ENCODE data around the gene SLC51A.
"Not testable (repeated sequence)": the region's sequence is repeated elsewhere in the genome, so short reads cannot be mapped to it uniquely, and the experiment has no call there.

The SLC51A gene

DNA sequence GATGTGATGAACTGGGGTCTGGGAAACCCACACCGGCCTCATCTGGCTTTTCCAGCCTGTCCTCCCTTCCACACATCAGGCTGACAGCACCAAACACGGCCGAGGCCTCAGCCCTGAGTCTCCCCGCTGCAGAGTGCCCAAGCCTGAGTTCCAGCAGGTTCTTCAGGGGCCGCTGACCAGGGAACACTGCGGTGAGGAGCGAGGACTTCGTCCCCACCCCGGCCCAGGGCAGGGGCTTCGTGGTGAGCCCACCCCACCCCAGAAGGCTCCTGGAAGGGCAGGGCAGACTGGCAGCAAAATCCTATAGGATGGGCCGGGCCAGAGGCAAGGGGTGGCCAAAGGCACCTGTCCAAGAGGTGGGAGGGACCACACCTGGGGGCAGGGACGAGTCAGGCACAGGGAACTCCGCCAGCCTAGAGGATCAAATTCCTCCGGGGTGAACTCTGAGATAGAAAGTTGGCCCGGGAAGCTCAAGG lies at the start of gene SLC51A:
SLC51A (plus strand) TSS at position 446 of the 476 bp plus-strand sequence. CDS start 179 bp downstream, outside the sequence.
- no peak for DNase-seq (ENCODE audit: low spot score)

DNA sequence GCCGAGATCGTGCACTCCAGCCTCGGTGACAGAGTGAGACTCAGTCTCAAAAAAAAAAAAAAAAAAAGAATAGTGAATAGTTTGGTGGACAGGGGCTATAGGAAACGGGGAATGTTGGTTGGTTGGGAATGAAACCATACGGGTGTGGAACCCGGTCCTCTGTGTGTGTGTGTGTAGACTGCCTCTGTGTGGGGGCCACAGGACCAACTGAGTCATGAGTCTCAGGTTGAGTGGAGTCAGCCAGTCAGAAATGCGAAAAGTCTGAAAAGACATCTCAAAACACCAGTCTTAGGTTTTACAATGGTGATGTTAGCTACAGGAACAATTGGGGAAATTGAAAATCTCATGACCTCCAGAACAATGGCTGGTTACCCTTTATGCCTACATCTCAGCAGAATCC lies 49.6 kb upstream of the SLC51A start:
- DNase-seq (ENCODE audit: low spot score) = no peak

DNA sequence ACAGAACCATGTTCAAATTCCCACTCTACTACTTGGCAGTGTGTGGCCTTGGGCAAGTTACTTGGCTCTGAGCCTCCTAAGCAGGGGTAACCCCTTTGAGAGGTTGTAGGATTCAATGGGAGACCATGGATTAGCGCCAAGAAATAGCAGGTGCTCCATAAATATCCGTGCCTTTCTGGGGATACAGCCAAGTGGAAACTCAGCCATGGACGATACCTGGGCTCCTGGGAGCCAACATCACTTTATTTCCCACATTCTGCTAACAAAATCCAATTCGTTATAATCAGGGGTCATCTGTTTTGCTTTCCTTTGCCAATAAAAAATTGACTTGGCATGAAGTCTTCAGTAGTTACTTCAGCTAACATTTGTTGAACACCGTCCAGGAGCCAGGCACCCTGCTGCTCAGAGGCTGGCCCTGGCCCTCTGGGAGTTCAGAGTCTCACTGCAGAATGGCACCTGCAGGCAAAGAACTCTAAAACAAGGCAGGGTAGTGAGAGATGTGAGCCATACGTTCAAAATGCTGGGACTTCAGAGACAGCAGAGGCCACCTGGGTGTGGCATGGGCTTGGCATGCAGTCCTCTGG lies 47.4 kb upstream of the SLC51A start:
- DNase-seq (ENCODE audit: low spot score) = no peak

DNA sequence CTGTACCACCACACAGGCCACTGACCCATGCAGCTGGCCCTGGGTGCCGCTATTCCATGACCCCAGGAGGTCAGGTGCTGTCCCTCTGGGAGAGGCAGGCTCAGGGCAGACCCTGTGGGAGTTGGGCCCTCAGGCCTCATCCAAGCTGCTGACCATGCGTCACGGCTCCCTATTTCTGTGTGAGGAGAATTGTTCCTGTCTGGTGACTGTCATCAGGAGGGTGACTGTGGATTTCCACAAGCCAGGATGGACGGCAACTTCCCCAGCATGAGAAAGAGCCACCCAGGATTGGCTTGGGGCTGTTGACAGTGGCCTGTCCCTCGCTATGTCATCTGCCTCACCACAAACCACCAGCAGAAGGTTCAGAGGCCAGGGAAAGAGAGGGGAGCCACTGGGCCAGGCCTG lies 46.5 kb upstream of the SLC51A start:
- DNase-seq (ENCODE audit: low spot score) = no peak

DNA sequence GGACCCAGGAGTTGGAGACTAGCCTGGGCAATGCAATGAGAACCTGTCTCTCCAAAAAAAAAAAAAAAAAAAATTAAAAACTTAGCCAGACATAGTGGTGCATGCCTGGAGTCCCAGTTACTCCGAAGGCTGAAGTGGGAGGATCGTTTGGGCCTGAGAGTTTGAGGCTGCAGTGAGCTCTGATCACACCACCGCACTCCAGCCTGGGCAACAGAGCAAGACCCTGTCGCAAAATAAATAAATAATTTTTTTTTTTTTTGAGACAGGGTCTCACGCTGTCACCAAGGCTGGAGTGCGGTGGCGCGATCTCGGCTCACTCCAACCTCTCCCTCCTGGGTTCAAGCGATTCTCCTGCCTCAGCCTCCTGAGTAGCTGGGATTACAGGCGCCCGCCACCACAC lies 46.0 kb upstream of the SLC51A start:
- not testable (repeated sequence) for DNase-seq (ENCODE audit: low spot score)

DNA sequence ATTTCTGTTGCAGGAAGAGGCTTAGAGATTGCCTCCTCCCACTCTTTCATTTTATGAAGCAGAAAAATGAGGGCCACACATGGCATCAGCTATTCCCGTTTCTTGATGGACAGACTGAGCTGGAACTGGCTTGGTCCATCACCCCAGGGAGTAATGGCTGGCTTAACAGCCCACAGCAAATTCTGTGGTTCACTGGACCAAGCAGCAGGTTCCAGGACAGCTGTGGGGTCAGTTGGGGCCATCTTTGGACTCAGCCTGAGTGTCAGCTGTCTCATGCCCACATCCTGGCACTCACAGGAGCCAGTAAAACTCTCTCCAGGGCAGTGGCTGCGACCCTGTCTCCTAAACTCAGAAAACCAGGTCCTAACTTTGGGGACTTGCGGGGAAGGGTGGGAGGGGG lies 41.7 kb upstream of the SLC51A start:
- no peak for DNase-seq (ENCODE audit: low spot score)

DNA sequence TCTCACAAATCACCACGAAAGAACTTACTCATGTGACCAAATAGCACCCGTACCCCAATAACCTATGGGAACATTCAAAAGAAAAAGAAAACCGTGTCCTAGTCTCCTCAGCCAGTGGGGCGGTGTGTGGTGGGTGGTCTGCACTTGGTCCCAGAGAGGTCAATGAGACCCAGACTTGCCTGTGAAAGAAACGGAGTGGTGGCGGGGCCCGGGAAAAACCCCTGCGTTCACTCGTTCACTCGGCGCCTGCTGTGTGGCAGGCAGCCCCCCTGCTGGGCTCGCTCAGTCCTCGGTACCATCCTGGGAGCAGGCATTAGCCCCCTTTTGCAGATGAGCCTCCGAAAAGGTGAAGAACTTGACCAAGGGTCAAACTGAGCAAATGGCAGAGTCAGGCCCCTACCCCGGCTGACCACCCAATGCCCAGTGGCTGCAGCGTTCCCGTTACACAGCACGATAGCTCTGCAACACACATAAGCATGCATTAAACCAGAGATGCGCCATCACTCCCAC lies 41.2 kb upstream of the SLC51A start:
- no peak for DNase-seq (ENCODE audit: low spot score)

DNA sequence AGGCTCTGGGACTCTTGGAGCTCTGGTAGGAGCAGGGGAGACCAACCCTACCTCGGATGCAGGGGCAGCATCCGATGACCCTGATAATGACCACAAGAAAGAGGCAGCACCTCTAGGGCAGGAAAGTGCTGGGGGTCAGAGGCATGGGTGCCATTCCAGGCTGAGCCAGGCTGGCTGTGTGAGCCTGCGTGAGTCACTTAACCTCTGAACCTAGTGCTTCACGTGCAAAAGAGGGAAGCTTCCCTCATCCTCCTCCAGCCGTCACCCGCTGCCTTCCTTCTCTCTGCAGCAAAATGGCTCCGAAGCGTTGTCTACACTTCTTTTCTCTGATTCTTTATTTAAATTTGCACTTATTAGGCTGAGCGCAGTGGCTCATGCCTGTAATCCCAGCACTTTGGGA lies 40.6 kb upstream of the SLC51A start:
- no peak for DNase-seq (ENCODE audit: low spot score)

DNA sequence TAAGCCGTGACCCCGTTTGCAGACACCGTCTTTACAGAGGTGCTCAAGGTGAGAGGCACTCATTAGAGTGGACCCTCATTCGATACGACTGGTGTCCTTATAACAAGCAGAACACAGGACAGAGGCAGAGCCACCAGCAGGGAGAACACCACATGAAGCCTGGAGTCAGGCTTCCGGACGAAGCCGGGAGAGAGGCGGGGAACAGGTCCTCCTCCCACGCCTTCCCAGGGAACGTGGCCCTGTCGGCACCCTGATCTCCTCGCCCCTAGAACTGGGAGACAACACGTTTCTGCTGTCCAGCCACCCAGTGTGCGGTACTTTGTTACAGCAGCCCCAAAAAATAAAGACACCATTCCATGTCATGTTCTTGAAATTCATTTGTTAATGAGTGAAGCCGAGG lies 38.8 kb upstream of the SLC51A start:
- no peak for DNase-seq (ENCODE audit: low spot score)

DNA sequence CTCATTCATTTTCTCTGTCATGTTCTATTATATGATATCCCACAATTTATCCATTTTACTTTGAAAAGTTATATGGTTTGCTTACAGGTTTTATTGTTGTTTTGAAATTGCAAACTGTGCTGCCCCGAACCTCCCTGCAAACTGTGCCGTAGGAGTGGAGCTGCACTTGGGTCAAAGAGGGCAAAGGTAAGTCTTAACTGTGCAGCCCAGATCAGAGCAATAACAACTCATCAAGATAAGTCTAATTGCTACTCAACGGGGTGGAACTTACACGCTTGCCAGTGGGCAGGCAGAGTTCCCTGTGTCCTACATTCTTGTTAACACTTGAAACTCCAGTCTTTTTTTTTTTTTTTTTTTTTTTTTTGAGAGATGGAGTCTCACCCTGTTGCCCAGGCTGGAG lies 38.4 kb upstream of the SLC51A start:
- no peak for DNase-seq (ENCODE audit: low spot score)

DNA sequence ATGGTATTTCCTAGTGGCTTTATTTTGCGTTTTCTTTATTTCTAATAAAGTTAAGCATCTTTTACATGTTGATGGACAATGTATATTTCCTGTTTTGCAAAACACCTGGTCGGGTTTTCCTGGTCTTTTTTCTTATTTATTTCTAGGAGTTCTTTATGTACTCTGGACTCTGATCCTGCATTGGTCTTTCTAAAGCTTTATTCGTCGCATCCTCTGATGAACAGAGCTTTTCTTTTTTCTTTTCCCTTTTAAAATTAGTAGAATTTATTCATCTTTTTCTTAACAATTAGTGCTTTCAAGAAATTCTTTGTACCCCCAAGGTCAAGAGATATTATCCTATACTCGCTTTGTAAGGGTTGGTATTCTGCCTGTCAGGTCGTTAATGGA lies 37.3 kb upstream of the SLC51A start:
- no peak for DNase-seq (ENCODE audit: low spot score)

DNA sequence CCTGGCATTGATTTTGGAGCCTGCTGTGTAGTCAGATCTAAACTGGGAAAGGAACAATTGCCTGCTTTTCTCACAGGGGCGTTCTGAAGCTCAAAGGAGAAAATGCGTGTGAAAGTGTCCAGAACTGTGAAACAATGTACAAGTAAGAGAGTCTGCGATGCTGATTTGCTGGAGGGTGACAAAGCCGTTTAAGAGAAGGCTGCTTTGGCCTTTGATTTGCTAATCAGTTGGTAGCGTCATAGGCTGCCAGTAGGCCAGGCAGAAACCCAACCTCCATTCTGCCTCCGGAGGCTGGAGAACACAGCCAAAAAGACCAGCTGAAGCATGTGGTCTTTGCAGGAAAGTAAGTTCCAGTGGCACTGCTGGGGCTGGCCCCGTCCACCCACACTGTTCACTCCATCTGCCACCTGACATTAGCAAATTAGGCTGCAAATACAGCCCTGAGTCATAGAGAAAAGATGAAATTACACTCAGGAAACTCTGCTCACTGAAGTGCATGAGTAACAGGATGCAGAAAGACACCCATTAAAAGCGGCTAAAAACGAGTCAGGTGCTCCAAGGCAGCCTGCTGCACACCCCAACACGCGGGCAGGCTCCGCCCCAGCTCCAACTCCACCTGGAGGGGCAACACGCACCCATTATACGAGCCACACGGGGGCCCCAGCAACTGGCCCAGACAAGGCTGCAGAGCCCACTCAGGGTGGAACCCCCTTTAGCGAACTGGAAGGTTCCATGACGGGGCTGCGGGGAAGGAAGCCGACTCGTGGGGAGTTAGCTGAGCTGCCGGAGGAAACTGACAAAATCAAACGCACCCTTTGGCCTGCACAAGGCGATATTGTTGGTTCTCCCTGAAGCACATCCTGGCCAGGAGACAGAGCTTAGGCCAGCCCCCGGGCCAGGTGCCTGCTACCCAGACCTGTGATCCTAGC lies 36.7 kb upstream of the SLC51A start:
- DNase-seq (ENCODE audit: low spot score) = peak; percentile 85

DNA sequence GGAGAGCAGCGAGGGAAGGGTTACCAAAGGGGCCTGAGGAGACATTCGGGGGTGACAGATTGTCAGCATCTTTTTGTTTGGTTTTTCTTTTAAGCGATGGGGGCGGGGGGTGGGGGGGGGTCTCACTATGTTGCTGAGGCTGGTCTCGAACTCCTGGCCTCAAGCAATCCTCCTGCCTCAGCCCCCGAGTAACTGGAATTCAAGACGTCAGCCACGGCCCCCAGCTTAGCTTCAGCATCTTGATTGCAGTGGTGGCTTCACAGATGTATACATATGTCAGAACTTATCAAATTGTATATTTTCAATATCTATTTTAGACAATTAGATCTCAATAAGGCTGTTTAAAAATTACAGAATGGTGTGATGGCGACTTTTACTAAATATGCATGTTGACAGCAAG lies 36.0 kb upstream of the SLC51A start:
- no peak for DNase-seq (ENCODE audit: low spot score)

DNA sequence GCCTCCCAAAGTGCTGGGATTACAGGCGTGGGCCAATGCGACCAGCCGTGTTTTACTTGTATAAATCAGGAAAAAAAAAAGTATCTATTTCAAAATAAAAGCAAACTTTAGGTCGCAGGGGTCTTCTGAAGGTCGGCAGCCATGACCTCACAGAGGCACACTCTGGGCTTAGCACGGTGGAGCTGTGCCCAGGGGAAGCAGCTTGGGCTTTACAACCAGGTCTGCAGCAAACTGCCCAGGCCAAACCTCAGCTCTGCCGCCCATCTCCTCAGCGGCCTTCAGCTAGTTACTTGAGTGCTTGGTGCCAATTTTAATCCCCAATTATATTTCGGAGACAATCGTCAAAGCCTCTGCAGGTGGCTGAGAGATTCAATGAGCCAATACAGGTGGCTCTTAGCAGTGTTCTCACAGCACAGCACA lies 35.2 kb upstream of the SLC51A start:
- no peak for DNase-seq (ENCODE audit: low spot score)

DNA sequence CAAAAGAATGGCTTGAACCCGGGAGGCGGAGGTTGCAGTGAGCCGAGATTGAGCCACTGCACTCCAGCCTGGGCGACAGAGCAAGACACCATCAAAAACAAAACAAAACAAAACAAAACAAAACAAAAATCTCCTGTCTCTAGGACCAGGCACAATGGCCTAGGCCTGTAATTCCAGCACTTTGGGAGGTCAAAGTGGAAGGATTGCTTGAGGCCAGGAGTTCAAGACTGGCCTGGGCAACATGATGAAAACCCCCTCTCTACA lies 32.2 kb upstream of the SLC51A start:
- not testable (repeated sequence) for DNase-seq (ENCODE audit: low spot score)

DNA sequence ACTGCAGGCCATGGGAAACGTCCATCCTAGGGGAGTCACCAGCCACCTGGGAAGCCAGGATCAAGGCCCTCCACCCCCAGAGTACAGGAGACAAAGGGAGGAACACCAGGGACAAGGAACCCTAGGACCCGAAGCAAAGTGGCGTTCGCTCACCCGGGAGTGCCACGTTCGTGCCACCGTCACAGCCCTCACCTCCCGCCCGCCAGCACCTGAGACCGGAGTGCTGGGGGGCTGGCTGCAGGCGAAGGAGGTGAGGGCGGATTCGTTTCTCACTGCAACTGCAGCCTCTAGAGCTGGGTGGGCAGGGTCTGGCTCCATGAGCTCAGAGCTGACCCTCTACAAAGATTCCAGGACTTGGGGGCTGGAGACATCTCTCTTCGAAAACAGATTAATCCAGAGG lies 31.5 kb upstream of the SLC51A start:
- DNase-seq (ENCODE audit: low spot score) = no peak

DNA sequence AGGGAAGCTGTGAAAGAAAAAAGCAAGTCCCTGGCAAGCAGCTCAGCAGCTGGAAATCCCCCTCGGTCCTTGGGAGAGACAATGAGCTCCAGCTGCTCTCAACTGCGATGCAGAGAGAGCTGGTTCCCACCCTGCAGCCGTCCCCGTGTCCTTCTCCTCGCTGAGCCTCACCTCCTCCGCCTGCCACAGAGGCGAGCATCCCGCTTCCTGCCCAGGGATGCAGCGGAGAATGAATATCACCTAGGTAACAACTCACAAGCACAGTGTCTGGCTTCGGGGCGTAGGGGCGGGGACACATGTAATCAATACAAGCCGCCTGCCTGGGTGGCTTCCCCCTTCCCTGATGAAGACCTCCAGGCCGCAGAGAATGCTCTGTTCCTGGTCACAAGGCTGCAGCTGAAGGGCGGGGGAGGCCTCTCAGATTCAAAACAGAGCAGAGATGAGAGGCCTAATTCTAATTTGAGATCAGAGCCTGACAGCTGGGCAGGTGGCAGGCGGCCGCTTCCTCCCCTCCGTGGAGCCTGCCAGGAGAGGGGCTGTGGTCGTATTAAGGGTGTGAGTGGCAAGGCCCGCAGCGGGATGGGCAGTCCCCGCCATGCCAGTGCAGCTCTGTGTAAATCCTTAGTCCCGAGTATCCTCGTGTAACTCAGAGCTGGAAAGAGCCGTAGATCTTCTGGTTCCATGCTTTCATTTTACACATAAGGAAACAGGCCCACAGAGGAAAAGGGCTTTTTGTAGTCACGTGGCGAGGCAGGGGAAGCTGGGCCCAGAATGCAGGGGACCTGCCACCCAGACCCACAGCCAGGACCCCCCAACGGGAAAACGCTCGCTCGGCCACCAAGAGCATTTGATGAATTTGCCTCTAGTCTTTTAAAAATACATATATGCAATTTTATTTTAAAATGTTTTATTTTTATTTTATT lies 29.4 kb upstream of the SLC51A start:
- DNase-seq (ENCODE audit: low spot score) = no peak

DNA sequence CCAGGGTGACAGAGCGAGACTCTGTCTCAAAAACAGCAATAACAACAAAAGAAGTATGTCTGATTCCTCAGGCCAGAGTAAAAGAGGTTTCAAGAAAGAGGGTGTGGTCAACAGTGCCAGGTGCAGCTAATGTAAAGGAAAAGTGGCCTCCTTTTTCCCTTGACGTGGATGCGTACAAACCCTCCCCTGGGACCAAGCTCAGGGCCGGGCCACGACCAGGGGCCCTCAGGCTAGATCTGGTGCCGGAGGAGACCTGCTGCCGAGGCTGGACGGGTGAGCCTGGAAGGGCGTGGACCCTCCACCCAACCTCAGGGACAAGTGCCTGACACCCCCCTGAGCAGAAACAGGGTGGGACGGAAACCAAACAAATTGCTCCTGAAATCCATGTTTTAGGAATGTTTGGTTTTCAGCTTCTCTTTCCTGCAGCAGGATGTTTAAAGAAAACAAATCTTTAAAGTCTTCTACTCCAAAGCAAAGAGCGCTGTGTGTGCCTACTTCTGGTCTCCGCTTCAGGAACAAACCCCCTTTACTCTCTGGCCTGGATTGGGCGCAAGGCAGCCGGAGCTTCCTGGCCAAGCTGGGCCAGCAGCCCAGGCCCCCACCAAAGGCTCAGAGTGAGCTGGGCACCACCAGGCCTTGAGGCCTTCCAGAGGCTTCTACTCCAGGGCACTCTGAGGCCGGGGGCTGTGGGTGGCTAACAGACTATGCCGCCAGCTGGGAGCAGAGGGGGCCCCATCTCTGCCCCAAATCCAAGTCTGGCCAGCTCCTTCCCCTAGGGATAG lies 26.6 kb upstream of the SLC51A start:
- no peak for DNase-seq (ENCODE audit: low spot score)

DNA sequence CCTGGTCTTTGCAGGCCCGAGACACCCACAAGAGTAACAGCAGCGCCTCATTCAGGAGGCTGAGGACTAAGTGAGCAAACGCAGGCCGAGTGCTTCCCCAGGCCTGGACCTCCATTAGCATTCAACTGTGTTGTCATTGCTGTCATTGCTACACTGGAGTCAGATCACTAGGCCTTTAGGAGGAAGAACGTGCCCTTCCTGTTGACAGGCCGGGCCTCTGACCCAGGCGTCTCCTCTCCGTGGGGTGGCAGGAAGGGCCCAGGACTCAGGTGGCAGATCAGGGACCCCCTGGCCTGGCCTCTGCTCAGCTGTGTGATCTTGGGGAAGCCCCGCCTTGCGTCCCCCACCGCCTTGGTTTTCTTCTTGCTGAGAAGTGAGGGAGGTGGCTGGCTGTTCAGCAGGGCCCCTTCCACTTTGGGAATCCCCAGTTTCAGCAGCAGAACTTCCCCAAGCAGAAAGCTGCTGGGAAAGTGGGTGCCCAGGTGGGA lies 24.3 kb upstream of the SLC51A start:
- DNase-seq (ENCODE audit: low spot score) = no peak

DNA sequence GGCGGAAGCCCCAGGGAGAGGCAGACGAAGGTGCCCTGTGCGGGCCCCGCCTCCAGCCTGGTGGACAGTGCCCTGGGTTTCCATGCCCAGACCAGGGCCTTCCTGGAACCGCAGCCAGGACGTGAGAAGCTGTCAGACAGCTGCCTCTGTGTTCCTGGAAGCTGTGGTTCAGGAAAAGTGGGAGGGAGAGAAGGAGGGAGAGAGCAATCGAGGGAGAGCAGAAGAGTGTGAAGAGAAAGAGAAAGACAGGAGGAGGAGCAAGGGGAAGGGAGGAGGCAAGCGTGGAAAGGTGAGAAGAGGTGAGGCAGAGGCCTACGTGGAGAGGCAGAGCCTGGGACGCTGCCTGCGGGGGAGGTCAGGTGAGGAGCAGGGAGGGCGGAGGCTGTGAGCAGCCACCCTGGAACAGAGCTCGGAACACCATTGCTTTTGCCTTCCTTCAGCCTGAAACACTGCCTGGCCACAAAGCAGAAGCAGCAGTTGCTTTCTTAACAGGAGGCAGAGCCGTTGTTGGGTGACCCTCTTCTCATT lies 23.7 kb upstream of the SLC51A start:
- DNase-seq (ENCODE audit: low spot score) = no peak

DNA sequence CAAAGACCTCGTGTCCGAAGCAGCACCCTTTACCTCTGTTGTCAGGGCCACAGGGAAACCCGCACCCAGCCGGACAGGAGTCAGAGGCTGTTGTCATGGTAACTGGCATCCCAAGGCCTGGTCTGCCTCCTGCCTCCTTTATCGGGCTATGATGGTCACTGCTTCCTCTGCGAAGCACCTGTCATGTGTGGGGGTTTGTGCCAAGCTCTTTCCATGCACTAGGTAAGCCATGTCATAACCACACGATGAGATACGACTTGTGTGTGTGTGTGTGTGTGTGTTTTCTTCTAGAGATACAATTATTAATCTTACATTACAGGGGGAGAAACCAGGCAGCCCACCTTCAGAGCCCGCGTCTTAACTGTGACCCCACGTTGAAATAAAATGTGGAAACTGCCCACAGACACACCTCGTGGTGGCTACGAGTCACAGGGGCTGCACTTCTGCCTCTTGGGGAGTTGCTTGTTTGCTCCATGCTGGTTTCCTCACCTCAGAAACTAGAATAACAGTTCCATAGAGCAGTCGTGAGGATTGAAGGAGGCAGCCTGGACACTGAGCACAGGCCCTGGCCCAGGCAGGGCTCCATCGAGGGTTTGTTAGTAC lies 23.1 kb upstream of the SLC51A start:
- DNase-seq (ENCODE audit: low spot score) = no peak
